Neural cell (in vitro differentiated cells): ENCODE data around the gene FAU.

ENCODE experiments used
- EP300 ChIP-seq: fragments of 450-650 bp; conservative IDR thresholded peaks from 2 replicates; pipeline ENCODE4 v1.6.1; 2014; ENCODE audit warnings: antibody characterized with exemption, mild to moderate bottlenecking, moderate library complexity; ENCODE audit not compliant: poor library complexity, severe bottlenecking
- EZH2 ChIP-seq: fragments of 200-600, 300-800 bp; shearing (Covaris generic), sonication (generic); IDR thresholded peaks from 2 replicates; pipeline ENCODE4 v1.6.1; 2014; ENCODE audit warnings: antibody characterized with exemption, low read length, borderline replicate concordance, mild to moderate bottlenecking; ENCODE audit not compliant: insufficient read depth, poor library complexity, severe bottlenecking
- MXI1 ChIP-seq: fragments of 450-650 bp; conservative IDR thresholded peaks from 2 replicates; pipeline ENCODE4 v1.6.1; 2014; ENCODE audit warnings: antibody characterized with exemption, mild to moderate bottlenecking; ENCODE audit not compliant: poor library complexity, severe bottlenecking
- POLR2AphosphoS5 ChIP-seq: IDR thresholded peaks from 2 replicates; pipeline ENCODE4 v1.6.1; 2012
- TAF1 ChIP-seq: IDR thresholded peaks from 2 replicates; pipeline ENCODE4 v1.6.1; 2012; ENCODE audit warnings: low read depth
- TF ChIP-seq, protein P1 (sequence below): fragments of 450-650 bp; IDR thresholded peaks from 2 replicates; pipeline ENCODE4 v1.5.1; 2014; ENCODE audit warnings: antibody characterized with exemption, mild to moderate bottlenecking, moderate library complexity; ENCODE audit not compliant: poor library complexity, severe bottlenecking

DNA sequence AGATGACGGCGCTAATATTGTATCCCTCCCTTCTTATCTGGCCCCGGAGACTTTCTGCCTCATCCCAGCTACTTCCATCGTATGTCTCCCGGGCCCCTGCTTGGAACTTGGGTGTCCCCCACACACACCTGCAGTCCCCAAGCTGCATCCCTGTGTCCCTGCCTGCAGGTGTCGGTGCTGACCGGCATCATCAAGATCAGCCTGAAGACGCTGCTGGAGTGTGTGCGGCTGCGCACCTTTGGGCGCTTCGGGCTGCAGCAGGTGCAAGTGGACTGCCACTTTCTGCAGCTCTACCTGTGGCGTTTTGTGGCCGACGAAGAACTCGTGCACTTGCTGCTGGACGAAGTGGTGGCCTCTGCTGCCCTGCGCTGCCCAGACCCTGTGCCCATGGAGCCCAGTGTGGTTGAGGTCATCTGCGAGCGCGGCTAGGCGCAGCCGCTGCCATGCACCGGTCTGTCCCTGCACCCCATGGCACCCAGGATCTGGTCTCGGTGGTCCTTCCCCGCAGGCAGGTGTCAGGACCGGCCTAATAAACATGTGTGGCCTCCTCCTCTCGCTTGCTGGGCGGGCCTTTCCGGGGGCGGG lies 10.7 kb downstream of the FAU start:
- TF ChIP-seq, protein P1, sequence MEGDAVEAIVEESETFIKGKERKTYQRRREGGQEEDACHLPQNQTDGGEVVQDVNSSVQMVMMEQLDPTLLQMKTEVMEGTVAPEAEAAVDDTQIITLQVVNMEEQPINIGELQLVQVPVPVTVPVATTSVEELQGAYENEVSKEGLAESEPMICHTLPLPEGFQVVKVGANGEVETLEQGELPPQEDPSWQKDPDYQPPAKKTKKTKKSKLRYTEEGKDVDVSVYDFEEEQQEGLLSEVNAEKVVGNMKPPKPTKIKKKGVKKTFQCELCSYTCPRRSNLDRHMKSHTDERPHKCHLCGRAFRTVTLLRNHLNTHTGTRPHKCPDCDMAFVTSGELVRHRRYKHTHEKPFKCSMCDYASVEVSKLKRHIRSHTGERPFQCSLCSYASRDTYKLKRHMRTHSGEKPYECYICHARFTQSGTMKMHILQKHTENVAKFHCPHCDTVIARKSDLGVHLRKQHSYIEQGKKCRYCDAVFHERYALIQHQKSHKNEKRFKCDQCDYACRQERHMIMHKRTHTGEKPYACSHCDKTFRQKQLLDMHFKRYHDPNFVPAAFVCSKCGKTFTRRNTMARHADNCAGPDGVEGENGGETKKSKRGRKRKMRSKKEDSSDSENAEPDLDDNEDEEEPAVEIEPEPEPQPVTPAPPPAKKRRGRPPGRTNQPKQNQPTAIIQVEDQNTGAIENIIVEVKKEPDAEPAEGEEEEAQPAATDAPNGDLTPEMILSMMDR: no peak
- TF ChIP-seq EZH2 (no peak), TAF1 (no peak), MXI1 (no peak), EP300 (no peak), POLR2AphosphoS5 (no peak)
